WI38 (cell line): Measurements from ENCODE around the gene MEGF11.

Experiments
- H3K4me3 ChIP-seq: 2 replicates; pipeline ENCODE4 v1.5.1; 2011; ENCODE audit warnings: low read depth, mild to moderate bottlenecking, control low read depth, low read length
- CTCF ChIP-seq: IDR thresholded peaks from 2 replicates; pipeline ENCODE4 v1.5.1; 2012; ENCODE audit warnings: low read depth, mild to moderate bottlenecking, control low read depth, low read length

Gene MEGF11

DNA sequence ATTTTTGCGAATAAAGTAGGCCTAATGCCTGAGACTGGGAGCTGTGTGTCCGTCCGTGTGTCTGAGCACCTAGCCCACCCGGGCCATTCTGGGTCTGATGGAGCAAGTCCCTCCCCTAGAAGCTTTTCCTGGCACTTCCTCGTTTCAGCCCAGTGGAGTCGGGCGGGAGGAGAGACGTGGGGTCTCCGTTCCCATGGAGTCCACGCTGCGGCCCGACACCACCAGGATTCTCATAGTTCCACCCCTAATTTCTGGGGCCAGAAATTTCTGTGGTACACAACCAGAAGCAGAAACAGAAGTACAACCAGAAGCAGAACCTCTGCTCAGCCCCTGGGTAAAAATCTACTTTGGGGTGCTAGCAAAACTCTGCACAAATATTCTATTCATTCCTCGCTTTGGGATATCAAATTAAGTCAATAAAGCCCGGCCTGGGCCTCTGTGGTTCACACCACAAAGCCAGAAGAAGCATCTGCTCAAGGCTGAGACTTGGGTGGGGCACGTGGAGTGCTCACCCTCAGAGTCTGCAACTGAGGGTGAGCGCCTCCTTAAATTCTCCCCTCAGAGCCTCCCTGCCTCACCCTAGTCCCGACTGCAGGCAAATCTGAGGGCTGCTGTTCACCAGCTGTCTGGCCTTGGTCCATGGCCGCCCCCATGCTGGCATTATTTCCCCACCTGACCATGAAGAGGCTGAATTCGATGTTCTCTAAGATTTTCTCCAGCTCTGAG is 1.6 kb upstream of the MEGF11 start:
- H3K4me3 ChIP-seq, result no peak overlapping the region
- no peak for TF ChIP-seq CTCF

- no peak for TF ChIP-seq CTCF
- peak overlapping the region; percentile 41 for H3K4me3 ChIP-seq
Observed at GRCh38 chr15:66254089-66254950, 770 bp upstream of the MEGF11 start.

GRCh38 chr15:66252685-66253417 is 699 bp downstream of the MEGF11 start:
- TF ChIP-seq CTCF, result 0 out of 2 replicates have a peak, but pooled peaks have one; percentile 2
- peak overlapping the region; percentile 41 for H3K4me3 ChIP-seq

- peak; percentile 72 for TF ChIP-seq CTCF
- peak overlapping the region; percentile 41 for H3K4me3 ChIP-seq
Observed at GRCh38 chr15:66251790-66252684, 1.5 kb downstream of the MEGF11 start.

DNA sequence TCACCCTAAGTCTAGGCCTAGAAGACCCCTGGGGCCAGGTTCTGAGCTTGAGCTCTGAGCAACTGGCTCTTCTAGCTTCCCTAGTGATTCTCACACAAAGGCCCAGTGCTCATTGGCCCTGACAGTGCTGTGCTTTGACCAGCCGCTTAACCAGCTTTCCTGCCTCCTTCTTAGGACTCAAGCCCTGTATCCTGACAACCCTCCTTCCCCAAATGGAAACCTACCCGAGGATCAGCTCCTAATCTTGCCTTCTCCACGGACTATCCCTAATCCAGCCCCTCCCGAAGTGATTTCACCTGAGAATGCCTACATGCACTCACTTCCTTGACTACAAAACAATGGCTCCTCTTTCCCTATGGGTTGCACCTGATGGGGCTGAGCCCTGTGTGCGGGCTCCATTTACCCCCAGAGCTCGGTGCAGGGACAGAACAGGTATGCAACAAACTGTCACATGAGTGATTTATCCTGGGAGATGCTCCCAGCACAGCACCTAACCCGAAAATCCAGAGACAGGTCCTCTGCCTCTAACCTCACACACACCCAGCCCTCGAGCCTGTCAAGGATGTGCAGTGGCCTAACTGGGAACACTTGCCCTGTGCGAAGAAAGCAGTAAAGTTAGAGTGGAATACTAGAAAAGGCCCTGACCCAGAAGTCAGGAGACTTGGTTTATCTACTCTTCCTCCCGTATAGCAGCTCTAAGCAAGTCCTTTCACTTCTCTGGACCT is 2.3 kb downstream of the MEGF11 start:
- no peak overlapping the region for H3K4me3 ChIP-seq
- no peak for TF ChIP-seq CTCF

DNA sequence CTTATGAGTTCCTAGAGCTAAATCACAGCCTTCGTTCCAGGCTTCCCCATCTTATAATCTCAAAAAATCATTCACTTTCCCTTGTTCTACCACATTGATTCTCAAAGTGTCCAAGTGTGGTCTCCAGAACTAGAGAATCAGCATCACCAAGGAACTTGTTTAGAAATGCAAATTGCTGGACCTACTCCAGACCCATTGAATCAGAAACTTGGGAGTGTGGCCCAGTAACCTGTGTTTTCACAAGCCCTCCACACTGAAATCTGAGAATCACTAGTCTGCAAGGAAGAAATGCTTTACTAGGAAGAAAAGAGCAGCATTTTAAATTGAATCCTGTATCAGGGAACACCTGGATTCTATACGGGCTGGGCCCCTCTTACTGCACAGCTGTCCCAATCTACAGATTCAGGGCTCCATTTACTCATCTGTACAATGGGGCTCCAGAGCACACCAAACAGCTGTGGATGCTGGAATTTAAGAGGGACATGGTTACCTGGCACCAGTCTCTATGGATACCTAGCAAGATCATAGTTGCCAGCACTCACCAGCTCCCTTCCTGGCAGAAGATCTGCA is 3.9 kb downstream of the MEGF11 start:
- H3K4me3 ChIP-seq, result no peak overlapping the region

More for the DNA sequence above, 3.9 kb downstream of the MEGF11 start:
- no peak for TF ChIP-seq CTCF
